Measurements from ENCODE around the gene ENOX2. TPM values are rescaled to one million over a fixed set of nuclear protein-coding genes. Genes with fewer than 3 reads are reported as not detected.

The ENOX2 gene
- polyA plus RNA-seq, 3 donors: 6.8 to 22.1 (median 14.7) TPM

DNA sequence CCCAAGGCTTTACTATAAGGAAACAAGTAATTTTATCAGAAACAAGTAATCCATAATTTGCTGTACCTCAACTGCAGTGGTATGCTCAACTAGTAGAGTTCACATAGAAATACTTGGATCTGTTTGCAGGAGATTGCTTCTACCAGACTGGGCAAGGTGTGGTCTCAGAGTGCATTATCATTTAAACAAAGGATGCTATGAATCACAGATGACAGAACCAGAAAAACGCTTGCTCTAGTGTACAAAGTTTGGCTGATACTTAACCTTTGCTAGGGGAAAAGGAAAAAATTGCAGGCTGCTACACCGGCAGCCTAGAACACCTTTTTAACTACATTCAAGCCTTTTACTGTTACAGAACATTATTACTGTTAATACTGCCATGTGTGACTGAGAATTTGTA lies 97.1 kb downstream of the ENOX2 start:
- Histone ChIP-seq H3K27me3 (ENCODE audit: control insufficient read depth in 2 of 2, insufficient read depth in 2 of 2, low read length in 2 of 2) (peaks cover 0 to 2% of the 10 kb centered on the region in 2 donors), H4K20me1 (ENCODE audit: insufficient read depth, low read length) (no peaks in the 10 kb centered on the region), H3K79me2 (ENCODE audit: insufficient read depth, low read length) (no peaks in the 10 kb centered on the region), H3K4me3 (replicated peaks in 1 of 3; ENCODE audit: low read depth in 2 of 3, low read length in 3 of 3) (no peak overlapping the region), H3K9ac (ENCODE audit: insufficient read depth, low read length, poor library complexity, severe bottlenecking) (no peak overlapping the region), H3K4me2 (replicated peaks; ENCODE audit: extremely low read depth, low read length, poor library complexity, severe bottlenecking) (no peak overlapping the region), H3K9me3 (replicated peaks in 1 of 2; ENCODE audit: control insufficient read depth in 1 of 2, insufficient read depth in 1 of 2, low read length in 2 of 2) (no peaks in the 10 kb centered on the region), H3K36me3 (replicated peaks in 1 of 2; ENCODE audit: control insufficient read depth in 1 of 2, insufficient read depth in 2 of 2, low read length in 2 of 2) (no peaks in the 10 kb centered on the region), H3K4me1 (ENCODE audit: control insufficient read depth in 1 of 2, insufficient read depth in 2 of 2, low read length in 2 of 2) (no peaks in the 10 kb centered on the region), H2AFZ (ENCODE audit: insufficient read depth, low read depth, low read length, poor library complexity, severe bottlenecking) (no peak overlapping the region), H3K27ac (ENCODE audit: low read depth in 1 of 2, low read length in 2 of 2) (no peak overlapping the region)
- peaks cover 0 to 3% of the 10 kb centered on the region in 2 donors for H3K36me3 Mint-ChIP-seq
- intact Hi-C loops (cut with micrococcal nuclease): no loop called here
- no CpG with 5 or more reads among the region's 2 CpGs for WGBS (ENCODE audit: insufficient coverage)
- TF ChIP-seq, protein P1, sequence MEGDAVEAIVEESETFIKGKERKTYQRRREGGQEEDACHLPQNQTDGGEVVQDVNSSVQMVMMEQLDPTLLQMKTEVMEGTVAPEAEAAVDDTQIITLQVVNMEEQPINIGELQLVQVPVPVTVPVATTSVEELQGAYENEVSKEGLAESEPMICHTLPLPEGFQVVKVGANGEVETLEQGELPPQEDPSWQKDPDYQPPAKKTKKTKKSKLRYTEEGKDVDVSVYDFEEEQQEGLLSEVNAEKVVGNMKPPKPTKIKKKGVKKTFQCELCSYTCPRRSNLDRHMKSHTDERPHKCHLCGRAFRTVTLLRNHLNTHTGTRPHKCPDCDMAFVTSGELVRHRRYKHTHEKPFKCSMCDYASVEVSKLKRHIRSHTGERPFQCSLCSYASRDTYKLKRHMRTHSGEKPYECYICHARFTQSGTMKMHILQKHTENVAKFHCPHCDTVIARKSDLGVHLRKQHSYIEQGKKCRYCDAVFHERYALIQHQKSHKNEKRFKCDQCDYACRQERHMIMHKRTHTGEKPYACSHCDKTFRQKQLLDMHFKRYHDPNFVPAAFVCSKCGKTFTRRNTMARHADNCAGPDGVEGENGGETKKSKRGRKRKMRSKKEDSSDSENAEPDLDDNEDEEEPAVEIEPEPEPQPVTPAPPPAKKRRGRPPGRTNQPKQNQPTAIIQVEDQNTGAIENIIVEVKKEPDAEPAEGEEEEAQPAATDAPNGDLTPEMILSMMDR (IDR thresholded peaks at IDR 0.05): no peak
- no peak for DNase-seq
- H3K4me3 Mint-ChIP-seq: no peak overlapping the region
- peaks cover 0 to 1% (median 1%) of the 10 kb centered on the region in 3 donors for H3K27me3 Mint-ChIP-seq (ENCODE audit: low read depth in 3 of 3)
- peaks cover 0 to 4% (median 0%) of the 10 kb centered on the region in 7 donors for H3K9me3 Mint-ChIP-seq
- H3K4me1 Mint-ChIP-seq: no peaks in the 10 kb centered on the region
- no peak overlapping the region for H3K27ac Mint-ChIP-seq

DNA sequence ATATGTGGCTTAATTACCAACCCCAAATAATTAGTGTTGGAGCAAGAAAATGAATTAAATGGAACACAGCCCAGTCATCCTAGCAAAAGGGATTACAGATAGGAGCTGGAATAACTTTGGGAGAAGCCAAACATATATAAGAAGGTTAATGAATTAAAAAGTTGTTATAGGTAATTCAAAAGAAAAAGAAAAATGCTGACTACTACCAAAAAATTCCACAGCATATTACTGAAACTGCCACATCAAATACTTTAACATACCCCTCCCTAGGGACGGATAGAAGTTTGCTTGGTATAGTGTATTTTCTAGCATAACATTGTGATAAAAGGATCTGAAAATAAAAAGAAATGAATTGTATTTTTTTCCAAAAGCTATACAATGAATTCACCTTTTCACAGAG lies 99.5 kb downstream of the ENOX2 start:
- TF ChIP-seq, protein P1 (IDR thresholded peaks at IDR 0.05): no peak
- peaks cover 0 to 3% of the 10 kb centered on the region in 2 donors for H3K36me3 Mint-ChIP-seq
- H3K4me2 ChIP-seq (replicated peaks; ENCODE audit: extremely low read depth, low read length, poor library complexity, severe bottlenecking): no peak overlapping the region
- intact Hi-C loops (cut with micrococcal nuclease): no loop called here
- H3K36me3 ChIP-seq (replicated peaks in 1 of 2; ENCODE audit: control insufficient read depth in 1 of 2, insufficient read depth in 2 of 2, low read length in 2 of 2): no peaks in the 10 kb centered on the region
- H3K9ac ChIP-seq (ENCODE audit: insufficient read depth, low read length, poor library complexity, severe bottlenecking): no peak overlapping the region
- H2AFZ ChIP-seq (ENCODE audit: insufficient read depth, low read depth, low read length, poor library complexity, severe bottlenecking): no peak overlapping the region
- no peaks in the 10 kb centered on the region for H3K9me3 ChIP-seq (replicated peaks in 1 of 2; ENCODE audit: control insufficient read depth in 1 of 2, insufficient read depth in 1 of 2, low read length in 2 of 2)
- no peak for DNase-seq
- peaks cover 0 to 2% of the 10 kb centered on the region in 2 donors for H3K27me3 ChIP-seq (ENCODE audit: control insufficient read depth in 2 of 2, insufficient read depth in 2 of 2, low read length in 2 of 2)
- H3K27ac Mint-ChIP-seq: no peak overlapping the region
- H4K20me1 ChIP-seq (ENCODE audit: insufficient read depth, low read length): no peaks in the 10 kb centered on the region
- no peak overlapping the region for H3K4me3 Mint-ChIP-seq
- no CpG with 5 or more reads among the region's 1 CpG for WGBS (ENCODE audit: insufficient coverage)
- H3K4me1 Mint-ChIP-seq: no peaks in the 10 kb centered on the region
- no peaks in the 10 kb centered on the region for H3K79me2 ChIP-seq (ENCODE audit: insufficient read depth, low read length)
- H3K4me3 ChIP-seq (replicated peaks in 1 of 3; ENCODE audit: low read depth in 2 of 3, low read length in 3 of 3): no peak overlapping the region
- no peaks in the 10 kb centered on the region for H3K4me1 ChIP-seq (ENCODE audit: control insufficient read depth in 1 of 2, insufficient read depth in 2 of 2, low read length in 2 of 2)
- H3K9me3 Mint-ChIP-seq: no peaks in the 10 kb centered on the region
- peaks cover 0 to 2% (median 0%) of the 10 kb centered on the region in 3 donors for H3K27me3 Mint-ChIP-seq (ENCODE audit: low read depth in 3 of 3)
- no peak overlapping the region for H3K27ac ChIP-seq (ENCODE audit: low read depth in 1 of 2, low read length in 2 of 2)

Measured in CD14-positive monocyte (primary cell).